ENCODE measurements around the gene NPHS2.

NPHS2 gene

GRCh38 chr1:179575497-179576314 lies at the start of gene NPHS2:
NPHS2 (minus strand) TSS chr1:179575948; CDS start chr1:179575864, 84 bp downstream.
- no peak for DNase-seq (ENCODE audit: low spot score)

- DNase-seq (ENCODE audit: low spot score), result no peak
Observed at GRCh38 chr1:179612361-179612760, 36.6 kb upstream of the NPHS2 start.

- DNase-seq (ENCODE audit: low spot score), result no peak
Observed at GRCh38 chr1:179601093-179601492, 25.3 kb upstream of the NPHS2 start.

GRCh38 chr1:179599623-179600249 lies 24.0 kb upstream of the NPHS2 start:
- DNase-seq (ENCODE audit: low spot score), result peak; percentile 6

GRCh38 chr1:179598631-179599030 lies 22.9 kb upstream of the NPHS2 start:
- no peak for DNase-seq (ENCODE audit: low spot score)

GRCh38 chr1:179591592-179592580 lies 16.1 kb upstream of the NPHS2 start, which contains the start of gene TDRD5:
TDRD5 (plus strand) TSS chr1:179591832; CDS start chr1:179592616, 784 bp downstream.
- no peak for DNase-seq (ENCODE audit: low spot score)

GRCh38 chr1:179591253-179591591 lies 15.5 kb upstream of the NPHS2 start:
- DNase-seq (ENCODE audit: low spot score), result no peak

- DNase-seq (ENCODE audit: low spot score), result no peak
Observed at GRCh38 chr1:179590671-179591070, 14.9 kb upstream of the NPHS2 start.

GRCh38 chr1:179589509-179589908 lies 13.8 kb upstream of the NPHS2 start:
- no peak for DNase-seq (ENCODE audit: low spot score)

GRCh38 chr1:179588425-179589024 lies 12.8 kb upstream of the NPHS2 start:
- DNase-seq (ENCODE audit: low spot score), result no peak

- DNase-seq (ENCODE audit: low spot score), result no peak
Observed at GRCh38 chr1:179587336-179587735, 11.6 kb upstream of the NPHS2 start.

GRCh38 chr1:179586107-179586823 lies 10.5 kb upstream of the NPHS2 start:
- DNase-seq (ENCODE audit: low spot score), result no peak

GRCh38 chr1:179583771-179584320 lies 8.1 kb upstream of the NPHS2 start:
- DNase-seq (ENCODE audit: low spot score), result no peak

GRCh38 chr1:179576509-179576908 lies 761 bp upstream of the NPHS2 start:
- no peak for DNase-seq (ENCODE audit: low spot score)

GRCh38 chr1:179558078-179558477 lies 17.7 kb downstream of the NPHS2 start:
- DNase-seq (ENCODE audit: low spot score), result no peak

- no peak for DNase-seq (ENCODE audit: low spot score)
Observed at GRCh38 chr1:179554427-179554826, 21.3 kb downstream of the NPHS2 start.

GRCh38 chr1:179550746-179551682 lies 24.7 kb downstream of the NPHS2 start:
- no peak for DNase-seq (ENCODE audit: low spot score)

GRCh38 chr1:179549368-179549700 lies 26.4 kb downstream of the NPHS2 start:
- DNase-seq (ENCODE audit: low spot score), result no peak

GRCh38 chr1:179548666-179549367 lies 26.9 kb downstream of the NPHS2 start:
- no peak for DNase-seq (ENCODE audit: low spot score)

Measured in hematopoietic multipotent progenitor cell treated with erythropoietin and hydrocortisone succinate and interleukin-3 and kit ligand, for 17 days (in vitro differentiated cells).